HG03066 (cell line): ENCODE data around the gene CHCHD4.

Source experiments
- ATAC-seq: cut with Tn5 transposase; IDR thresholded peaks from one replicate; pipeline ENCODE4 v1.9.1; 2021; ENCODE audit warnings: low read depth; ENCODE audit not compliant: unreplicated experiment

The CHCHD4 gene

GRCh38 chr3:14124615-14125192 is at the start of gene CHCHD4, which contains the start of gene TMEM43:
TSS of gene CHCHD4 (minus strand) at chr3:14124870. CDS start at chr3:14124676, 194 bp downstream.
TSS of gene TMEM43 (plus strand) at chr3:14125052. CDS start at chr3:14125194, 142 bp downstream.
- ATAC-seq: peak; percentile 88

GRCh38 chr3:14172496-14172895 is 47.8 kb upstream of the CHCHD4 start:
- no peak for ATAC-seq

GRCh38 chr3:14170531-14171159 is 46.0 kb upstream of the CHCHD4 start:
- ATAC-seq: no peak

GRCh38 chr3:14169871-14170270 is 45.2 kb upstream of the CHCHD4 start:
- ATAC-seq: no peak

- ATAC-seq: no peak
Observed at GRCh38 chr3:14169435-14169834, 44.8 kb upstream of the CHCHD4 start.

GRCh38 chr3:14166877-14167603 is 42.4 kb upstream of the CHCHD4 start:
- ATAC-seq: no peak

GRCh38 chr3:14162178-14162577 is 37.5 kb upstream of the CHCHD4 start:
- ATAC-seq: no peak

GRCh38 chr3:14161282-14161681 is 36.6 kb upstream of the CHCHD4 start:
- no peak for ATAC-seq

- ATAC-seq: no peak
Observed at GRCh38 chr3:14159426-14159825, 34.8 kb upstream of the CHCHD4 start.

GRCh38 chr3:14158370-14158769 is 33.7 kb upstream of the CHCHD4 start:
- ATAC-seq: no peak

GRCh38 chr3:14157951-14158350 is 33.3 kb upstream of the CHCHD4 start:
- no peak for ATAC-seq

GRCh38 chr3:14156843-14157561 is 32.3 kb upstream of the CHCHD4 start:
- no peak for ATAC-seq

GRCh38 chr3:14156201-14156600 is 31.5 kb upstream of the CHCHD4 start:
- no peak for ATAC-seq

- no peak for ATAC-seq
Observed at GRCh38 chr3:14154895-14155440, 30.3 kb upstream of the CHCHD4 start.

GRCh38 chr3:14154276-14154675 is 29.6 kb upstream of the CHCHD4 start:
- no peak for ATAC-seq

GRCh38 chr3:14153663-14154062 is 29.0 kb upstream of the CHCHD4 start:
- no peak for ATAC-seq

GRCh38 chr3:14152963-14153355 is 28.3 kb upstream of the CHCHD4 start:
- no peak for ATAC-seq

- ATAC-seq: no peak
Observed at GRCh38 chr3:14152233-14152962, 27.7 kb upstream of the CHCHD4 start.

GRCh38 chr3:14151471-14152083 is 26.9 kb upstream of the CHCHD4 start:
- ATAC-seq: no peak
